Vagina (tissue), 2 donors: ENCODE measurements around the gene MINDY1.

Source experiments
- POLR2A ChIP-seq, 2 donors: fragments of 450-650 bp; IDR thresholded peaks; one replicate each; pipeline ENCODE4 v1.6.1; 2017; ENCODE audit warnings: antibody characterized with exemption in 2 of 2, mild to moderate bottlenecking in 2 of 2, moderate library complexity in 2 of 2
- POLR2AphosphoS5 ChIP-seq, 2 donors: sonication (generic); formaldehyde crosslinking; IDR thresholded peaks; one replicate each; pipeline ENCODE4 v1.9.0; 2017; ENCODE audit warnings: antibody characterized with exemption in 2 of 2, mild to moderate bottlenecking in 2 of 2, low read depth in 1 of 2; ENCODE audit not compliant: insufficient read depth in 1 of 2
- TF ChIP-seq, protein P1 (sequence below), 3 experiments: fragments of 450-650 bp in 2 of 3; fragments of 200-600 bp in 1 of 3; sonication (generic) in 1 of 3; IDR thresholded peaks; one replicate each; pipeline ENCODE4 v1.5.1; 2017 to 2019; ENCODE audit warnings: antibody characterized with exemption in 3 of 3, mild to moderate bottlenecking in 2 of 3, moderate library complexity in 2 of 3

DNA sequence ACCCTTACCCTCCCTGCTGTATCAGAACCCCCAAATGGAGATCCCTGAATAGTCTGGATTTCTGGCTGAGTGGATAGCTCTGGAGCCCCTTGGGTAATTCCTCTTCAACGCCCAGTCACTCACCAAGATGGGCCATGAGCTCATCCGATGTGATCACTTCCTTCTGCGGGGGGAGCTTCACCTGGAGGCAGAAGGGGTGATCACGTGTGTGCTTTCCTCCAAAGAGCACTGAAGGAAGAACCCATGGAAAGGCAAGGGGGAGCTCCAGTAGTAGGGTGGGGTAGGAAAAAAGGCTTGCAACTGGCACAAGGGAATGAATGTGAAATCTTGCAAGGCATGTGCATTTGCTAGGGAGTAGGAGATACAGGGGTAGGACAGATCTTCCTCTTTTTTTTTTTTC is 5.1 kb downstream of the MINDY1 start:
- no peak for TF ChIP-seq POLR2A (IDR thresholded peaks at IDR 0.05)
- TF ChIP-seq, protein P1, sequence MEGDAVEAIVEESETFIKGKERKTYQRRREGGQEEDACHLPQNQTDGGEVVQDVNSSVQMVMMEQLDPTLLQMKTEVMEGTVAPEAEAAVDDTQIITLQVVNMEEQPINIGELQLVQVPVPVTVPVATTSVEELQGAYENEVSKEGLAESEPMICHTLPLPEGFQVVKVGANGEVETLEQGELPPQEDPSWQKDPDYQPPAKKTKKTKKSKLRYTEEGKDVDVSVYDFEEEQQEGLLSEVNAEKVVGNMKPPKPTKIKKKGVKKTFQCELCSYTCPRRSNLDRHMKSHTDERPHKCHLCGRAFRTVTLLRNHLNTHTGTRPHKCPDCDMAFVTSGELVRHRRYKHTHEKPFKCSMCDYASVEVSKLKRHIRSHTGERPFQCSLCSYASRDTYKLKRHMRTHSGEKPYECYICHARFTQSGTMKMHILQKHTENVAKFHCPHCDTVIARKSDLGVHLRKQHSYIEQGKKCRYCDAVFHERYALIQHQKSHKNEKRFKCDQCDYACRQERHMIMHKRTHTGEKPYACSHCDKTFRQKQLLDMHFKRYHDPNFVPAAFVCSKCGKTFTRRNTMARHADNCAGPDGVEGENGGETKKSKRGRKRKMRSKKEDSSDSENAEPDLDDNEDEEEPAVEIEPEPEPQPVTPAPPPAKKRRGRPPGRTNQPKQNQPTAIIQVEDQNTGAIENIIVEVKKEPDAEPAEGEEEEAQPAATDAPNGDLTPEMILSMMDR (IDR thresholded peaks at IDR 0.05) = no peak
- no peak for TF ChIP-seq POLR2AphosphoS5 (IDR thresholded peaks at IDR 0.05; ENCODE audit: insufficient read depth in 1 of 2, low read depth in 1 of 2)
